Neural progenitor cell (in vitro differentiated cells): Measurements from ENCODE around the gene RCE1. TPM values are rescaled to one million over a fixed set of nuclear protein-coding genes. Genes with fewer than 3 reads are reported as not detected.

Experiments used
- DNase-seq: peaks from one replicate; pipeline ENCODE4 v3.0.0-alpha.2; 2016; ENCODE audit warnings: low spot score
- H2AFZ ChIP-seq: fragments of 200-600 bp; sonication (generic); replicated peaks from 2 replicates; pipeline ENCODE4 v1.6.1; 2016; ENCODE audit warnings: antibody characterized with exemption
- H3F3A ChIP-seq: fragments of 200-600 bp; sonication (generic); 2 replicates; pipeline ENCODE4 v1.6.1; 2016; ENCODE audit warnings: antibody characterized with exemption, low read depth
- H3K27ac ChIP-seq: fragments of 200-600 bp; sonication (generic); 2 replicates; pipeline ENCODE4 v1.5.1; 2016; ENCODE audit warnings: mild to moderate bottlenecking
- H3K27me3 ChIP-seq: fragments of 200-600 bp; sonication (generic); 2 replicates; pipeline ENCODE4 v1.6.1; 2016; ENCODE audit warnings: mild to moderate bottlenecking, moderate library complexity
- H3K36me3 ChIP-seq: fragments of 200-600 bp; sonication (generic); 2 replicates; pipeline ENCODE4 v1.5.1; 2016
- H3K4me1 ChIP-seq: fragments of 200-600 bp; sonication (generic); 2 replicates; pipeline ENCODE4 v1.6.1; 2016; ENCODE audit warnings: mixed run types
- H3K4me2 ChIP-seq: fragments of 200-600 bp; sonication (generic); 2 replicates; pipeline ENCODE4 v1.6.1; 2016
- H3K4me3 ChIP-seq: fragments of 200-600 bp; sonication (generic); 2 replicates; pipeline ENCODE4 v1.5.1; 2016
- H3K79me2 ChIP-seq: fragments of 200-600 bp; sonication (generic); 2 replicates; pipeline ENCODE4 v1.6.1; 2016; ENCODE audit warnings: low read depth
- H3K9ac ChIP-seq: fragments of 200-600 bp; sonication (generic); 2 replicates; pipeline ENCODE4 v1.6.1; 2016
- H3K9me3 ChIP-seq: fragments of 200-600 bp; sonication (generic); 2 replicates; pipeline ENCODE4 v1.5.1; 2016; ENCODE audit warnings: low read depth
- H4K20me1 ChIP-seq: fragments of 200-600 bp; sonication (generic); 2 replicates; pipeline ENCODE4 v1.6.1; 2016; ENCODE audit warnings: low read depth
- H3K27ac Mint-ChIP-seq: 3 replicates; pipeline ENCODE4 v1.8.0; 2021; ENCODE audit warnings: mixed read lengths
- H3K27me3 Mint-ChIP-seq: 2 replicates; pipeline ENCODE4 v1.8.0; 2022; ENCODE audit warnings: low read depth, mild to moderate bottlenecking, inconsistent platforms, moderate library complexity, mixed read lengths; ENCODE audit not compliant: insufficient read depth
- H3K36me3 Mint-ChIP-seq: 3 replicates; pipeline ENCODE4 v1.8.0; 2021; ENCODE audit warnings: mixed read lengths
- H3K4me1 Mint-ChIP-seq: 3 replicates; pipeline ENCODE4 v1.8.0; 2021; ENCODE audit warnings: mixed read lengths
- H3K4me3 Mint-ChIP-seq: 3 replicates; pipeline ENCODE4 v1.8.0; 2021; ENCODE audit warnings: mild to moderate bottlenecking, moderate library complexity, mixed read lengths
- H3K9me3 Mint-ChIP-seq: 3 replicates; pipeline ENCODE4 v1.8.0; 2020; ENCODE audit warnings: mixed read lengths
- CTCF ChIP-seq: fragments of 200-600 bp; sonication (generic); IDR thresholded peaks from 2 replicates; pipeline ENCODE4 v1.5.1; 2017; ENCODE audit warnings: antibody characterized with exemption, mild to moderate bottlenecking
- EZH2 ChIP-seq: fragments of 200-600 bp; sonication (generic); IDR thresholded peaks from 2 replicates; pipeline ENCODE4 v1.6.1; 2017; ENCODE audit warnings: antibody characterized with exemption, mild to moderate bottlenecking, moderate library complexity
- EZH2phosphoT487 ChIP-seq: fragments of 200-600 bp; sonication (generic); IDR thresholded peaks from 2 replicates; pipeline ENCODE4 v1.6.1; 2017; ENCODE audit warnings: antibody characterized with exemption
- total RNA-seq: library from RNA; depleted of rRNA; stranded (reverse); fragments of >200 nt; gene quantifications from 2 replicates; pipeline ENCODE4 v1.2.3, GENCODE V29; 2015; ENCODE audit warnings: low replicate concordance

RCE1 gene
- total RNA-seq, 1 donor from 2014 or later, result 13.7 TPM

- H3K36me3 ChIP-seq, result no peaks in the 10 kb centered on the region
- H4K20me1 ChIP-seq, result peaks cover 3% of the 10 kb centered on the region
- H3K36me3 Mint-ChIP-seq, result peaks cover 7% of the 10 kb centered on the region
- DNase-seq, result no peak
- no peaks in the 10 kb centered on the region for H3K9me3 Mint-ChIP-seq
- no peak overlapping the region for H3K9ac ChIP-seq
- H3K9me3 ChIP-seq, result no peaks in the 10 kb centered on the region
- peaks cover 28% of the 10 kb centered on the region for H3F3A ChIP-seq
- no peak overlapping the region for H3K4me3 Mint-ChIP-seq
- H3K4me1 ChIP-seq, result no peaks in the 10 kb centered on the region
- H2AFZ ChIP-seq, result no peak overlapping the region
- H3K27ac ChIP-seq, result no peak overlapping the region
- H3K4me2 ChIP-seq, result no peak overlapping the region
- H3K79me2 ChIP-seq, result no peaks in the 10 kb centered on the region
- no peak overlapping the region for H3K4me3 ChIP-seq
- no peaks in the 10 kb centered on the region for H3K27me3 Mint-ChIP-seq
- H3K27ac Mint-ChIP-seq, result no peak overlapping the region
- no peaks in the 10 kb centered on the region for H3K4me1 Mint-ChIP-seq
- H3K27me3 ChIP-seq, result no peaks in the 10 kb centered on the region
- no peak for TF ChIP-seq EZH2
- TF ChIP-seq CTCF, result no peak
- no peak for TF ChIP-seq EZH2phosphoT487
Measured at GRCh38 chr11:66835768-66836405, 7.4 kb upstream of the RCE1 start.

- Mint-ChIP-seq H3K4me1 (peaks cover 22% of the 10 kb centered on the region), H3K36me3 (peaks cover 12% of the 10 kb centered on the region), H3K9me3 (no peaks in the 10 kb centered on the region), H3K4me3 (no peak overlapping the region), H3K27ac (no peak overlapping the region), H3K27me3 (peaks cover 1% of the 10 kb centered on the region)
- Histone ChIP-seq H3K79me2 (peaks cover 36% of the 10 kb centered on the region), H4K20me1 (peaks cover 32% of the 10 kb centered on the region), H3K27ac (no peak overlapping the region), H3K27me3 (no peaks in the 10 kb centered on the region), H3K4me1 (peaks cover 6% of the 10 kb centered on the region), H3K9ac (no peak overlapping the region), H3K9me3 (no peaks in the 10 kb centered on the region), H3K4me2 (no peak overlapping the region), H3K4me3 (no peak overlapping the region), H3F3A (peaks cover 10% of the 10 kb centered on the region), H2AFZ (no peak overlapping the region), H3K36me3 (no peaks in the 10 kb centered on the region)
- TF ChIP-seq EZH2 (no peak), CTCF (no peak), EZH2phosphoT487 (no peak)
- no peak for DNase-seq
Measured at GRCh38 chr11:66840317-66841091, 2.7 kb upstream of the RCE1 start.

GRCh38 chr11:66841861-66842260 lies 1.4 kb upstream of the RCE1 start:
- peak overlapping the region; percentile 84 for H3K9ac ChIP-seq
- H2AFZ ChIP-seq, result no peak overlapping the region
- peaks cover 36% of the 10 kb centered on the region for H3K79me2 ChIP-seq
- peaks cover 6% of the 10 kb centered on the region for H3K4me1 ChIP-seq
- no peaks in the 10 kb centered on the region for H3K36me3 ChIP-seq
- peaks cover 10% of the 10 kb centered on the region for H3F3A ChIP-seq
- H3K4me3 Mint-ChIP-seq, result peak overlapping the region; percentile 87
- H3K27me3 Mint-ChIP-seq, result peaks cover 5% of the 10 kb centered on the region
- H3K9me3 Mint-ChIP-seq, result no peaks in the 10 kb centered on the region
- peak overlapping the region; percentile 83 for H3K4me2 ChIP-seq
- peaks cover 22% of the 10 kb centered on the region for H3K4me1 Mint-ChIP-seq
- H3K9me3 ChIP-seq, result no peaks in the 10 kb centered on the region
- H3K27me3 ChIP-seq, result no peaks in the 10 kb centered on the region
- H3K27ac Mint-ChIP-seq, result no peak overlapping the region
- peak overlapping the region; percentile 96 for H3K4me3 ChIP-seq
- no peak overlapping the region for H3K27ac ChIP-seq
- no peak for DNase-seq
- no peak for TF ChIP-seq CTCF
- no peak for TF ChIP-seq EZH2
- no peak for TF ChIP-seq EZH2phosphoT487
- H3K36me3 Mint-ChIP-seq, result peaks cover 14% of the 10 kb centered on the region
- peaks cover 39% of the 10 kb centered on the region for H4K20me1 ChIP-seq
